GM19463 (cell line): ENCODE results near the gene PSKH1.

Source experiments
- ATAC-seq: cut with Tn5 transposase; IDR thresholded peaks from one replicate; pipeline ENCODE4 v1.9.1; 2021; ENCODE audit warnings: mild to moderate bottlenecking, moderate library complexity; ENCODE audit not compliant: unreplicated experiment

The PSKH1 gene

DNA sequence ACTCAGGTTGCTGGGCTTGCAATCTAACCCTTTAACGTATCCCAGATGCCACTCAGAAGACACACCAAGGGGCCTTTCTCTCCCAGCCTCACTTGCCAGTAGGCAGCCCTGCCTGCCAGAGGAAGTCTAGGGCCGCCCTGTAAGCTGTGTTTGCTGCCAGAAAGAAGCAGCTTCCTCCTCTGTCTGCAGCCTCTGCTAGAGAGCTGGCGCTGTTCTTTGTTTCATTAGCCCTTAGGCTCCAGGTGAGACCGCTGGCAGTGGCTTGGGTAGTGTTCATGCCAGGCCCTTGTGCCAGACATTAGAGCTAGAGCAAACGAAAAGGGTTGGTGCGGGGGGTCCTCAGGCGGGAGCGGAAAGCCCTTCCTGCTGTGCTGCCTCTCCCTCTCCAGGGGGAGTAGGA is 29.7 kb downstream of the PSKH1 start:
- ATAC-seq: no peak

GRCh38 chr16:67923414-67924116 is 30.5 kb downstream of the PSKH1 start:
- ATAC-seq: no peak

DNA sequence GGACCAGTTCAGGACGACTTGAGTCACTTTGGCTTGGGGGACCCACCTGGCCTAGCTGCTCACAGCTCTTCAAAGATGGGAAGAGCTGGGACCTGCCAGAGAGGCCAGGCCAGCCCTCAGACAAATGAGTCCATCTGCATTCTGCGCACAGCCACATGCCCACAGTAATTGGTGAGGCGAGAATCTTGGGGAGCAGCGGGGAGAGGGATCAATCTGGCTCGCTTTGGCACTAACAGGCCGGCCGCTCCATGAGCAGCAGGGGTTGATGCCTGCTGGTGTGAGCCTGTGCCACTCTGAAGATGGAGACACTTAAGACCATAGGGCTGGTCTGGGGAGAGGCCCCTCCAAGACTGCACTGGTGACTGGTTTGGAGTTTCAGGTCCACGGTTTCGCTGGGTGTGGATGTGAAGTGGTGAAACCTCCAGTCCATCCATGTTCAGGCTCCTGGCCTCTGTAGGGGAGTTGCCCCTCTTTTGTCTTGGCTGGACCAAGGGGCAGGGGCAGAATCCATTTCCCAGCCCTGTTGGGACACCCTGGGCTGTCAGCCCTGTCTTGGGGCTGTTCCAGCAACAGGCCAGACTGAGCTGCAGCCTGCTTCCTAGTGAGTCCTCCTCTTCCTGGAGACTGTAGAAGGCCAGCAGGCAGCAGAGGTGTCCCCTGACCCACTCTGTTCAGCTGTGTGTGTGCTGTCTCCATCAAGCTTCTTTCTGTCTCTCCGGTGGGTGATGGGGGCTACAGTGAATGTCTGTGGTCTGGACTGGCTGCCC is 31.3 kb downstream of the PSKH1 start:
- ATAC-seq: no peak

DNA sequence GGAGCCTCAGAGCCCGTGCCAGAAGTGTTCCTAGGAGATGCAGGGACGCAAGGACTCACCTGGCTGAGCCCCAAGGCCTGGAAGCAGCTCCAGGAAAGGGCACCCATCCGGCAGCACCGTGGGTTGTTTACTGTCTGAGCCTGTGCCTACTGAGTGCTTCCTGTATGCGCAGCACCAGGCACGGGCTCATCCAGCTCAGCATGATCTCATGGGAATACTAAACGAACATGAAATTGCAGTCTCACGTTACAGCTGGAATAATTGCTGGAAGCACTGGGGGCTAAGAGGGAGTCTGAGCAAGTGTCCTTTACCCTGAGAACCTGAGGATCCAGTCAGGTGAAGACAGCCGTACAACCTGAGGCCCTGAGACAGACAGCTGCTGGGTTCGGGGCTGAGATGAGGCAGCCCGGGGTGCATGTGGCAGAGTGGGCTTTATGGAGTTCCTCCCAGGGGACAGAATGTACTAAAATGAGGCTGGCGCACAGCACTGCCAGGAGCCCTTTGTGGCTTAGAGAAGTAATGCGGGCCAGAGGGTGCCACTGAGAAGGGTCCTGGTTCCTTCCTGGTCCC is 33.2 kb downstream of the PSKH1 start:
- no peak for ATAC-seq

- no peak for ATAC-seq
Measured at GRCh38 chr16:67927131-67927941, 34.3 kb downstream of the PSKH1 start.

GRCh38 chr16:67928147-67928546 is 35.1 kb downstream of the PSKH1 start:
- ATAC-seq: no peak

- ATAC-seq: no peak
Measured at GRCh38 chr16:67928561-67929364, 35.7 kb downstream of the PSKH1 start.

GRCh38 chr16:67930191-67930590 is 37.1 kb downstream of the PSKH1 start:
- ATAC-seq: no peak

- ATAC-seq: no peak
Measured at GRCh38 chr16:67930678-67931211, 37.7 kb downstream of the PSKH1 start.

DNA sequence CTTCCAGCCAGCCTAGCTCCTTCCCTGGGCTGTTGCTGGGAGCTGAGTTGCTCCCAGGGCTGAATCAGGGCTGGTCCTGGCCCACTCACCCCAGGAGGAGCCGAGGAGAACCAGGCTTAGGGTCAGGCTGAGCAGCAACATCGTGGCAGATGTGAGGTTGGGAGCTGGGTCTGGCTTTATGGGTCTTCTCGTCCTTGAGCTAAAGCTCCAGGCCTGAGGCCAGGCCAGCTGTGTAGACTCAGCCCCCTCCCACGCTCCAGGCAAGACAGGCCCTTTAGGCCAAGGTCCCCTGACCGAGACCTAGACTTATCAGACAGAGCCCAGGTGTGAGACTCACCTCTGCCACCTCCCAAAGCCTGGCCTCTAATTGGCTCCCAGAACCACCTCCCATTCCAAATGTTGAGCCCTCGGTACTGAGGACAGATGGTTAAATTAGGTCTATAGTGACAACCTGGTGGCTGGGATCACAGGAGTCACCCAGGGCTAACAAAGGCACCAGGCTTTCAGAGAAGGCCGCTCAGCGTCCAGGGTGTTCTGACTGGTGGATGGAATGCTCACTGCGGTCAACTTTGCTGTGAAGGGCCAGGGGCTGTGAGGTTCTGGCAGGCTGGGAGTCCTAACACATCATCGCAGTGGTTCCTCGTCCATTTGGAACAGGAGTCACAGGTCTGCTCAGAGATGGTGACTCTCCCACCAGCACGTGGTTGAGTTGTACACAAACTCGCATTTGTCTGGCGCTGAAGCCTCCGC is 38.8 kb downstream of the PSKH1 start, which contains the start of gene CTRL:
Gene CTRL (minus strand): TSS at position 151 of the 750 bp plus-strand sequence. CDS start 10 bp downstream, at position 141.
- ATAC-seq: no peak

DNA sequence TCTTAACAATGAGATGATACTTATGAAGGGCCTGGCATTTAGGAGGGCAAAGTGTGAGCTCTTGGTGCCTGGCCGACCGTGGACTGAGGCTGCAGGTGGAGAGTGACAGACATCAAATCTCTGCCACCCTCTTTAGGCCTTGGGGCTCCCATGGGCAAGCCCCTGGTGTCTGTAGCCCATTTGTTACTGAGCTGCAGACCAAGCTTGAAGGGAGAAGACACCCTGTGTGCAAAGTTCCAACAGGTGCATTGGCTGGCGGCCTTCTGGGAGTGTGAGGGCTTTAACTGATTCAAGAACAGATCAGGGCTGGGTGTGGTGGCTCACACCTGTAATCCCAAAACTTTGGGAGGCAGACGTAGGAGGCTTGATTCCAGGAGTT is 39.4 kb downstream of the PSKH1 start:
- no peak for ATAC-seq

- no peak for ATAC-seq
Measured at GRCh38 chr16:67933805-67934204, 40.8 kb downstream of the PSKH1 start.

DNA sequence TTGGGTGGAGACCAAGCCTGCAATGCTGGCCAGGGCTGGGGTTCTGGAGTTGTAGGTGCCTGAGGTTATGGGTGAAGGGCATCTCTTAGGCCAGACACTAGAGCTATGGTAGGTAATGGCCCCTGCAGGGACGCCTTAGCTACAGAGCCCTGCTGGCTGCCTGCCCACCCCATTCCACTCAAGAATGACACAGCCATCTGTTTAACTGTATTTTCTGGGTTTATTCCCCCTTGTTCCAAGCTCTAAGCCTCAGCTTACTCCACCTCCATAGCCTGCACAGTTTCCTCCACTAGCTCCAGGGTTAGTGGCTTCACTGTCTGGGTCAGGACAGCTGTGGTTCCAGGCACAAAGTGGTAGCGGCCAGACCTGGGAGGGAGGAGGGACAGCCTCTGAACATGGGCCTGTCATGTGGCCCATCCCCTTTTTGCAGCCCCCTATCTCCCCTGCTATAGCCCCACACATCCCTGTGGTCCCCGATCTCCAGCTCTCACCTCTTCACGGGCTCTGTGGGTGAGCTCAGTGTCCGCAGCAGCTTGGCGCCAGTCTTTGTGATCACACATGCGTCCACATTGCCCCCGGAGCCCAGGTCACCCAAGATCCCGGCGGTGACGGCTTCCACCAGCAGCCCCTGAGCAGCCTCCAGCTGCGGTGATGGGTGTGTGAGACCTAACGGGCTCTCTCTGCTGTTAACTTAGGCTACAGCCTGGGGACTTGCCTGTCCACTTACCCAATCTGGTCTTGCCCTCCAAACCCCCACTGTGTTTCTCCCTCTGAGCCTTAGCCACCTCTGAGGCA is 41.4 kb downstream of the PSKH1 start:
- no peak for ATAC-seq

DNA sequence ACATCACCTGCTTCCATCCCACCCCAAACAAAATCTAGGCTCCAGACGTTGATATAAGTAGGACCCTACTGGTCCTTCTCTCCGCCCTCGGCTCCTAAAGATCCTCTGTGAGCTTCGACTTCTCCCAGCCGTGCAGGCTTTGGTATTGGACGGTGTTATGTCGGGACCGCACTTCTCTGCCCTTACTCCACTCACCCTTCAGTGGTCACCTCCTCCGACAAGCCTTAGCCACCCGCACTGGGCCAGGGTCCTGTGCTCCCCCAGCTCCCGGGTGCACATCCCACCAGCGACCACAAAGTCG is 42.0 kb downstream of the PSKH1 start:
- ATAC-seq: no peak

DNA sequence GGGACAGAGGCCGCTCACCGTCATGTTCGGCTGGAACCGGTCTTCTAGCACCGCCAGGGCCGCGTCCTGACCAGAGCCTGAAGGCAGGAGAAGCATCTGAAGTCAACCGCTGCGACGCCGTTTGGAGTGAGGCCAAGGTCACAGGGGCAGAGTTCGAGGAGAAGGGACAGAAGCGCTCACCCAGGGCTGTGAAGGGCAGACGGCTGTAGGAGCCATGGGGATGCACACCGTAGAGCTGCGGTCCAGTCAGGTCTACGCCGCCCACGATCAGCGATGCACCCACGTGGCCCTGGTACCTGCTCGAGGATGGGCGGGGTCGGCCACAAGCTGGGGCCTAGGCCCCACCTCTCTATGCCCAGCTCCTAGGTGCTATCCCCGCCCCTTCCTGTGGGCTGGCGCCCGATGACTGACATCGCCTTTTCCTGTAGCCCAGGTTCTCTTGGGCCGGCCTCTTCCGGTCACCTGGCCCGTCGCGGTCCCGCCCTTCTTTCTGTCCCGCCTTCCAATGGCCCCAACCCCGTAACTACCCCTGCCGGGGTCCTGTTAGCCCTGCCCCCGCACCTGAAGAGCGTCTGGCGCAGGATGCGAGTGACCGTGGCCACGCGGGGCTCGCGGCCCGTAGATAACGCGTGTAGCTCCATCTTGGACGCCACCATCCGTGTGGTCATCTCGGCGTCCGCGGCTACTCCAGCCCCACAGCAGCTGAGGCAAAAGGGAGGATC is 42.5 kb downstream of the PSKH1 start:
- peak; percentile 92 for ATAC-seq

- ATAC-seq: no peak
Measured at GRCh38 chr16:67936124-67936879, 43.2 kb downstream of the PSKH1 start, which contains the start of gene PSMB10. PSMB10 (minus strand) TSS chr16:67936850; CDS start chr16:67936749, 101 bp downstream.

GRCh38 chr16:67936880-67937605 is 44.0 kb downstream of the PSKH1 start:
- peak; percentile 51 for ATAC-seq
